ENCODE data around the gene PIGK.
"Not testable (repeated sequence)": the region's sequence is repeated elsewhere in the genome, so short reads cannot be mapped to it uniquely, and the experiment has no call there.

Gene PIGK

DNA sequence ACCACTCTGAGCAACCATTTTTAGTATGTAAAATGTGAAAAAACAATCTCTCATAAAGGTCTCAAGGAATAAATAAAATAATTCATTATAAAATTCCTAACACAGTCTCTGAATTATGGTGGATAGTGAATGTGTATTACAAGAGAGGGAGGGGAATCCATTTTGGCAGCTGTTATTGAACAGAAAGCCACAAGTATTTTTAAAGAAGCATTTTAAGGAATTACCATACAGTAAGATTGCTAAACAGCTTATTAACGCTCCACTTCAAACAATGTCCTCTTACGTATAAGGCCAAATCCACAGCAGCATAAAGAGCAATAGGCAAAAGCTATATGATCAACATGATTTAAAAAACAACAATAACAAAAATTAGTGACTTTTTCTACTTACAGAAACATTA is 18.4 kb downstream of the PIGK start:
- TF ChIP-seq, protein P1, sequence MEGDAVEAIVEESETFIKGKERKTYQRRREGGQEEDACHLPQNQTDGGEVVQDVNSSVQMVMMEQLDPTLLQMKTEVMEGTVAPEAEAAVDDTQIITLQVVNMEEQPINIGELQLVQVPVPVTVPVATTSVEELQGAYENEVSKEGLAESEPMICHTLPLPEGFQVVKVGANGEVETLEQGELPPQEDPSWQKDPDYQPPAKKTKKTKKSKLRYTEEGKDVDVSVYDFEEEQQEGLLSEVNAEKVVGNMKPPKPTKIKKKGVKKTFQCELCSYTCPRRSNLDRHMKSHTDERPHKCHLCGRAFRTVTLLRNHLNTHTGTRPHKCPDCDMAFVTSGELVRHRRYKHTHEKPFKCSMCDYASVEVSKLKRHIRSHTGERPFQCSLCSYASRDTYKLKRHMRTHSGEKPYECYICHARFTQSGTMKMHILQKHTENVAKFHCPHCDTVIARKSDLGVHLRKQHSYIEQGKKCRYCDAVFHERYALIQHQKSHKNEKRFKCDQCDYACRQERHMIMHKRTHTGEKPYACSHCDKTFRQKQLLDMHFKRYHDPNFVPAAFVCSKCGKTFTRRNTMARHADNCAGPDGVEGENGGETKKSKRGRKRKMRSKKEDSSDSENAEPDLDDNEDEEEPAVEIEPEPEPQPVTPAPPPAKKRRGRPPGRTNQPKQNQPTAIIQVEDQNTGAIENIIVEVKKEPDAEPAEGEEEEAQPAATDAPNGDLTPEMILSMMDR (IDR thresholded peaks at IDR 0.05; ENCODE audit: control insufficient read depth, insufficient read depth, low read depth, low read length, missing control alignments), result no peak
- no peak overlapping the region for H3K4me3 ChIP-seq (ENCODE audit: control insufficient read depth, low read depth, low read length)
- no peak for DNase-seq (ENCODE audit: low read depth)

GRCh38 chr1:77200293-77200692 is 18.9 kb downstream of the PIGK start:
- no peak overlapping the region for H3K4me3 ChIP-seq (ENCODE audit: control insufficient read depth, low read depth, low read length)
- TF ChIP-seq, protein P1 (IDR thresholded peaks at IDR 0.05; ENCODE audit: control insufficient read depth, insufficient read depth, low read depth, low read length, missing control alignments), result no peak

GRCh38 chr1:77197351-77197750 is 21.9 kb downstream of the PIGK start:
- DNase-seq (ENCODE audit: low read depth), result no peak
- no peak overlapping the region for H3K4me3 ChIP-seq (ENCODE audit: control insufficient read depth, low read depth, low read length)
- TF ChIP-seq, protein P1 (IDR thresholded peaks at IDR 0.05; ENCODE audit: control insufficient read depth, insufficient read depth, low read depth, low read length, missing control alignments), result no peak

More at GRCh38 chr1:77200293-77200692, 18.9 kb downstream of the PIGK start:
- no peak for DNase-seq (ENCODE audit: low read depth)

DNA sequence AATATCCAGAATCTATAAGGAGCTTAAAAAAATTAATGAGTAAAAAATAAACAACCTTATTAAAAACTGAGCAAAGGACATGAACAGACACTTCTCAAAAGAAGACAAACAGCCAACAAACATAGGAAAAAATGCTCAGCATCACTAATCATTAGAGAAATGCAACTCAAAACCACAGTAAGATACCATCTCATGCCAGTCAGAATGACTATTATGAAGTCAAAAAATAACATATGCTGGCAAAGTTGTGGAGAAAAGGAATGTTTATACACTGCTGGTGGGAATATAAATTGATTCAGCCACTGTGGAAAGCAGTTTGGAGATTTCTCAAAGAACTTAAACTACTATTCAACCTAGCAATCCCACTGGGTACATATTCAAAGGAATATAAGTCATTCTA is 25.3 kb downstream of the PIGK start:
- TF ChIP-seq, protein P1 (IDR thresholded peaks at IDR 0.05; ENCODE audit: control insufficient read depth, insufficient read depth, low read depth, low read length, missing control alignments), result no peak
- no peak overlapping the region for H3K4me3 ChIP-seq (ENCODE audit: control insufficient read depth, low read depth, low read length)
- no peak for DNase-seq (ENCODE audit: low read depth)

- DNase-seq (ENCODE audit: low read depth), result no peak
- no peak overlapping the region for H3K4me3 ChIP-seq (ENCODE audit: control insufficient read depth, low read depth, low read length)
- TF ChIP-seq, protein P1 (IDR thresholded peaks at IDR 0.05; ENCODE audit: control insufficient read depth, insufficient read depth, low read depth, low read length, missing control alignments), result no peak
Measured at GRCh38 chr1:77188770-77189169, 30.5 kb downstream of the PIGK start.

DNA sequence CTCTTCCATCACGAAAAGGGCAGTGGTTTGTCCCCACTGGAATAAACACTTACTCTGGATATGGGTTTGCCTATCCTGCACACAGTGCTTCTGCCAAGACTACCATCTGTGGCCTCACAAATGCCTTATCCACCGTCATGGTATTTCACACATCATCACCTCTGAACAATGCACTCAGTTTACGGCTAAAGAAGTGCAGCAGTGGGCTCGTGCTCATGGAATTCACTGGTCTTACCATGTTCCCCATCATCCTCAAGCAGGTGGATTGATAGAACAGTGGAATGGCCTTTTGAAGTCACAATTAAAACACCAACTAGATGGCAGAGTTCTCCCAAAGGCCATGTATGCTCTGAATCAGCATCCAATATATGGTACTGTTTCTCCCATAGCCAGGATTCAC is 32.3 kb downstream of the PIGK start:
- not testable (repeated sequence) for H3K4me3 ChIP-seq (ENCODE audit: control insufficient read depth, low read depth, low read length)

GRCh38 chr1:77182083-77182482 is 37.1 kb downstream of the PIGK start:
- no peak for DNase-seq (ENCODE audit: low read depth)
- H3K4me3 ChIP-seq (ENCODE audit: control insufficient read depth, low read depth, low read length), result no peak overlapping the region
- TF ChIP-seq, protein P1 (IDR thresholded peaks at IDR 0.05; ENCODE audit: control insufficient read depth, insufficient read depth, low read depth, low read length, missing control alignments), result no peak

More for the DNA sequence above, 32.3 kb downstream of the PIGK start:
- not testable (repeated sequence) for DNase-seq (ENCODE audit: low read depth)

Measured in AG09309 (cell line).